PFSK-1 (cell line): ENCODE results near the gene TMEM170B.

ENCODE experiments used
- FOXP2 ChIP-seq: optimal IDR thresholded peaks from 2 replicates; pipeline ENCODE3; 2011; ENCODE audit warnings: borderline replicate concordance, control low read depth, inconsistent platforms; ENCODE audit not compliant: insufficient read depth; ENCODE audit errors: extremely low read length, extremely low read depth
- POLR2AphosphoS5 ChIP-seq: IDR thresholded peaks from 2 replicates; pipeline ENCODE4 v1.6.1; 2012; ENCODE audit warnings: low read depth, mild to moderate bottlenecking, control low read depth, low read length, moderate library complexity
- REST ChIP-seq, 2 experiments: IDR thresholded peaks; 2 replicates each; pipeline versions ENCODE4 v1.6.1 to v1.8.0; 2011 to 2012; ENCODE audit warnings: low read depth in 2 of 2, low read length in 2 of 2, control low read depth in 1 of 2, inconsistent platforms in 1 of 2, mild to moderate bottlenecking in 1 of 2, moderate library complexity in 1 of 2; ENCODE audit not compliant: insufficient read depth in 1 of 2
- SIN3A ChIP-seq: IDR thresholded peaks from 2 replicates; pipeline ENCODE4 v1.6.1; 2012; ENCODE audit warnings: mild to moderate bottlenecking, low read length, moderate library complexity, borderline replicate concordance; ENCODE audit not compliant: insufficient read depth
- TAF1 ChIP-seq: IDR thresholded peaks from 2 replicates; pipeline ENCODE4 v1.6.1; 2012; ENCODE audit warnings: low read length, control low read depth, borderline replicate concordance; ENCODE audit not compliant: insufficient read depth

Gene TMEM170B

GRCh38 chr6:11595903-11596302, 58.4 kb downstream of the TMEM170B start:
- TF ChIP-seq POLR2AphosphoS5, result no peak
- no peak for TF ChIP-seq REST (IDR thresholded peaks at IDR 0.05; ENCODE audit: insufficient read depth in 1 of 2, low read depth in 2 of 2, low read length in 2 of 2)
- no peak for TF ChIP-seq SIN3A
- no peak for TF ChIP-seq TAF1
- TF ChIP-seq FOXP2, result no peak

GRCh38 chr6:11596640-11597237, 59.2 kb downstream of the TMEM170B start:
- TF ChIP-seq FOXP2 (no peak), SIN3A (no peak), REST (IDR thresholded peaks at IDR 0.05; ENCODE audit: insufficient read depth in 1 of 2, low read depth in 2 of 2, low read length in 2 of 2) (no peak), POLR2AphosphoS5 (no peak), TAF1 (no peak)

GRCh38 chr6:11598687-11599086, 61.1 kb downstream of the TMEM170B start:
- no peak for TF ChIP-seq REST (IDR thresholded peaks at IDR 0.05; ENCODE audit: insufficient read depth in 1 of 2, low read depth in 2 of 2, low read length in 2 of 2)
- TF ChIP-seq POLR2AphosphoS5, result no peak
- TF ChIP-seq SIN3A, result no peak
- no peak for TF ChIP-seq TAF1
- no peak for TF ChIP-seq FOXP2

- TF ChIP-seq POLR2AphosphoS5 (no peak), REST (IDR thresholded peaks at IDR 0.05; ENCODE audit: insufficient read depth in 1 of 2, low read depth in 2 of 2, low read length in 2 of 2) (no peak), FOXP2 (no peak), SIN3A (no peak), TAF1 (no peak)
These were observed 62.7 kb downstream of the TMEM170B start for GRCh38 chr6:11600251-11600650.

GRCh38 chr6:11601776-11602605, 64.4 kb downstream of the TMEM170B start:
- TF ChIP-seq REST (IDR thresholded peaks at IDR 0.05; ENCODE audit: insufficient read depth in 1 of 2, low read depth in 2 of 2, low read length in 2 of 2), result no peak
- TF ChIP-seq POLR2AphosphoS5, result no peak
- TF ChIP-seq TAF1, result no peak
- no peak for TF ChIP-seq SIN3A
